GM19099 (cell line): Measurements from ENCODE around the gene TMEM120B.

Experiments used
- POLR2A ChIP-seq: IDR thresholded peaks from 3 replicates; pipeline ENCODE4 v1.6.1; 2011; ENCODE audit warnings: low read depth; ENCODE audit not compliant: insufficient read length; ENCODE audit errors: extremely low read depth

TMEM120B gene

DNA sequence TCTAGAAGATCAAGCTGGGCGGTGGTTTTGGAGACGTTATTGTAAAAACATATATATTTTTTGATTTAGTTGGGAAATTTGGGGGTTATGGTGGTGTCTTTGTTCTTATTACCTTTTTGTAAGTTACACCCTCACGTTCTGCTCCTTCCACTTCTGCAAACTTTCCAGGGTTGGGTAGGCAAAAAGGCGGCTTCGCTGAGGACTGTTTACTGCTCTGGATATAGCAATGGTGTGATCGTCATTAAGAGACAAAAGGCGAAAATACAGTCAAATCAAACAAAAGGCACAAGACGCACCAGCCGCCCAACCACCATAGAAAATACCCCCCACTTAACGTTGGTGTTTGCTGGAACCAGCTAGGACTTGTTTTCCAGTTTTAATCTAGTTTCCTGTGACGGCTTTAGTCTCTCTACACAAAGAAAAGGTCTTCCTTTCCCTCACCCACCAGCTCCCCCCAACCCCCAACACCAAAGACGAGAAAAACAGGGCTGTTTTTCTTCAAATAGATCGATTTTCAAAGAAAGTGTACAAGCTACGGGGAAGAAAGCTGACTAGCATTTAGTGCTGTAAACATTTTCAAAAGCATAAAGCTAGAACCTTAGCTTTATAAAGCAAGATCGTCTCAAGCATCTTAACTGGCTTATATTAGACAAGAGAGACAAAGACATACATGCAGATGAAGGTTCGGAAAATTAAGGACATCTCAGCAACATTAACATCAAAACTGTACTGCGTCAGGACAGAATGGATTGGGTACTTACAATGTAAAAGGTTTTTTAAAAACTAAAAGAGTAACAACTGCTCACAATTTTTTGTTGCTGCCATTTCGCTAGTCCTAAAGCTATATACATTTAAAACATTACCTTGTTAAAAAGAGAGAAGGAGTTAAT, 89.3 kb downstream of the TMEM120B start:
- TF ChIP-seq POLR2A, result no peak

DNA sequence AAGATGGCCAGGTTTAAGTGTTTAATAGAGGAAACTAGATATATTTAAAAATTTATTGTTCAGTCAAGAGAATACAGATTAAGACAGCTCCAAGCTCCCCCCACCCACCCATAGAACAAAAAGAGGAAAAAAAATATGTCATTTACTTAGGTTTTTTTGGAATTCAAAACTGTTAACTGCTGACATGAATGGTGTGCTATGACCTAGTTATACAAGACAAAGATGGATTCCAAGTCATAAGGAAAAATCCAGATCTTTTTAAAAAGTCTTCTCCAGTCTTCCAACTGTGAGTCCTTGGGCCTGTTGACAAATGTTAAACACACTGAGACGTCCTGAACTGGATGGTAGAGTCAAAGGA, 89.9 kb downstream of the TMEM120B start:
- no peak for TF ChIP-seq POLR2A

DNA sequence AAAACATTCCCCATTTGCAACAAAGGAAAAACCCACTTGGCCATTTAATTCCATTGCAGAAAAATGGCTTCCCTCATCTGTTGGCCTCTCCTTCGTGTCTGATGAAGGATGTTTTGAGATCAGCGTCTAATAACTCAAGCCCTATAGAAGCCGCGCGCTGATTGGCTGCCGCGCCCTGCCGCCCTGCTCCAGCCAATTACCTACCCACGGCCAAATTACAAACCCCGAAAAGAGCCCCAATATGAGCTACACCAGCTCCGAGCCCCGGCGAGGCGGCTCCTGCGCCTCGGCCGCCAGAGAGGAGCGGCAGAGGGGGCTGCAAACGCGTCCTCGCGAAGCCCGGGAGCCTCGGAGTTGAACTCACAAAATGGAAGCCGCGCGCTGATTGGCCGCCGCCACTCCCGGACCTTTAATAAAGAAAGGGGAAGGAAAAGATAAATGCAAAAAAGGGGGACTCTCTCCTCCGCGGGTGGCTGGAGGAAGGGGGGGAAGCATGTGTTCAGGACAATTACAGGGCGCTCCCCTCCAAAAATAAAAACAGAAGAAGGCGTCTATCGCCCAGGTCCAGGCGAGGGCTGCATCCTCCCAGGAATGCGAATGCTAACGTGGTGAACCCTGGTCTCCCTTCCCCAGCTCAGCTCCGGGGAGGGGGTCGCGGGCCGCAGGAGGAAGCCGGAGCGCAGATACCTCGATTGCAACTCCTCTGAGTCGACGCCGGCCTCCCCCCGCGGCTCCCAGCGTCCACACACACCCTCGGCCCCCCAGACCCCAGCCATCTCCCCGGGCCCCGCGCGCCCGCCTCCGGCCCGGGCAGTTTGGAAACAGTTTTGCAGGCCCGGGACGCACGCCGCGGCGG, 90.5 kb downstream of the TMEM120B start:
- peak; percentile 87 for TF ChIP-seq POLR2A

DNA sequence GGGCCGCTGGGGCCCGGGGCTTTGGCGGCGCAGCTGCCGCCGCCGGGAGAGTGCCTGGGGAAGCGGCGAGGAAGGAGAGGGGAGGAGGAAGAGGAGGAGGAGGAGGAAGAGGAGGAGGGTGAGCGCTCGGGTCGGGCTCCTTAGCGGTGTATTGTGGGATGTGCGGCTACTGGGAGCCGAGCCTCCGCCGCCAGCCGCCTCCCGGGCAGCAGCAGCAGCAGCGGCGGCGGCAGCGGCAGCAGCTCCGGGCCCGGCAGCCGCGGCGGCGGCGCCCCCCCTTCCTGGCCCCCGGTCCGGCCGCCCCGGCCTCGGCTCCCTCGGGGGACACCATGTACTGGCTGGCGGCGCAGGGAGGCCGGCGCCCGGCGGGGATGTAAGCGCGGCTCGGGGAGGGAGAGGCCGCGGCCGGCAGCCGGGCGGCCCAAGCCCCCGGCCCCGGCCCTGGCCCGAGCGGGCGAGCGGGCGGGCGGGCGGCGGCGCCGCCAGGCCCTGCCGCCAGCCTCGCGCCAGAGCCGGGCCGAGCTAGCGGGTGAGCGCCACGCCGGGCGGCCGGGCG, 91.4 kb downstream of the TMEM120B start, which contains the start of gene SETD1B:
SETD1B (plus strand) TSS at position 149 of the 556 bp plus-strand sequence. CDS start 729 bp downstream, outside the sequence.
- peak; percentile 56 for TF ChIP-seq POLR2A

DNA sequence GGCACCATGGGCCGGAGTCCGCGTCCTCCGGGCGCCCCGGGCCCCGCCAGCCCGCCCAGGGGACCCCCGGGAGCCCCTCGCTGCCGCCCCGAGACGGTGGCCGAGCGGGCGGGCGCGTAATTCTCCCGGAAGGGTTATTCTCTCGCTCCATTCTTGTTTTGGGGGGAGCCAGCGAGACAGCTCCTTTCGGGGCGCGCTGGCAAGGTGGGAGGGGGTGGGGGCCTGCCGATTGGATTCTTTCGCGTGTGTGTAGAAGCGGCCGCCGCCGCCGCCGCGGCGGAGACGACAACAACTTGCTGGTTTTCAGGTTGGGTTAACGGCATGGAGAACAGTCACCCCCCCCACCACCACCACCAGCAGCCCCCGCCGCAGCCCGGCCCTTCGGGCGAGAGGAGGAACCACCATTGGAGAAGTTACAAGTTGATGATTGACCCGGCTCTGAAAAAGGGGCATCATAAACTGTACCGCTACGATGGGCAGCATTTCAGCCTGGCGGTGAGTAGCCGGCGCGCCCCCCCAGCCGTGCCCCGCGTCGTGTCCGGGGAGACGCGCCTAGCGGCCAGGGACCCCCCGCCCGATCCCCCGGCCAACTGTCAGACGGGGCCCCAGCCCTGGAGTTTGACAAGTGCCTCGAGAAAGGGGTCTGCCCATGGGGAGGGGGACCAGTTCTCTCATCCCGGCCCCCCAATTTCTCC, 92.0 kb downstream of the TMEM120B start:
- no peak for TF ChIP-seq POLR2A

DNA sequence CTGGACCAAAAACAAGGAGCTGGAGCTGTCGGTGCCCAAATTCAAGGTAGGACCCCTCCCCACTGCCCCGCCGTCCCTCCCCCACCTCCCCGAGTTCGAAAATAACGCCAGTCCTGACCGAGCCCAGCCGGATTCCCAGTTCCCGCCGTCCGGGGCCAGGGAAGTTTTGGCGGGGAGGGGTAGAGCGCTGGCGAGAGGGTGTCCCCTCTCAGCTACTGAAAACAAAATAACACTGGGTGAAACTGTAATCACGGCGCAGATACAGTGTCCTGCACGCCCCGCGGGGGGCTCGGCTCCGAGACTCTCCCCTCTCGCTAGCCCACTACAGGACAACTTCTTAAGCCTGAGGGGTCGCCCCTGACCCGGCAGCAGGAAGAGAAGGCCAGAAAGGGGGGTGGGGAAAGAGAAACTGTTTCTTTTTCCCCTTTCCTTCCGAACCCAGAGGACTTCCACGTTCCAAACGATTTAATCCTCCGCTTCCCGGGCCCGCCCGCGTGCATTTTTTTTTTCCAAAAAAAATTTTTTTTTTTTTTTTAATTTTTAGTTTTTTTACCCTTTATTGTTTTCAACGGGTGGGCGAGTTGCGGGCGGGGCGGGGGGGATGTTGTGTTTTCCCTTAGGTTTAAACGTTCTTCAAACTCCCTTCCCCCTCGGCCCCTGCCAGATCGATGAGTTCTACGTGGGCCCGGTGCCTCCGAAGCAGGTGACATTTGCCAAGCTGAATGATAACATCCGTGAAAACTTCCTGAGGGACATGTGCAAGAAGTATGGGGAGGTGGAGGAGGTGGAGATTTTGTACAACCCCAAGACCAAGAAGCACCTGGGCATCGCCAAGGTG, 92.8 kb downstream of the TMEM120B start:
- TF ChIP-seq POLR2A, result no peak

DNA sequence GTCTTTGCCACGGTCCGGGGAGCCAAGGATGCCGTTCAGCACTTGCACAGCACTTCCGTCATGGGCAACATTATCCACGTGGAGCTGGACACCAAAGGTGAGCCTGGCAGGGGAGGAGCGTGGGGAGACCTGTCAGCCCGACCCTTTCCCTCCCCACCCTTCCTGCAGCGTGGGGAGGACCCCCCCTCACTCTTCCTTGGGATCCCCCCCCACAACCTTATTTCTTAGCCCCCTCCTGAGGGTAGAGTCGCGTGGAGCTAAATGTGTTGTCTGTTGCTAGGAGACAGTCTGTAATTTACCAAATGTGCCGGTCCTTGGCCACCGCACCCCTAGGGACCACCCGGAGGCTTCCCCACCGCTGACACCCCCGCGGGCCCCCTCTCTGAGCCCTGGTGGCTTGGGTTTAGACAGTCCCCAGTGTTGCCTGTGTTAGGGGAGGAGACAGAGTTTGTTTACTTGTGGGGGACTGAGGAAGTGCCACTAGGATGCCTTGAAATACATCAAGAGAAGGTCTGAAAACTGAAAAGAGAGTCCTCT, 93.5 kb downstream of the TMEM120B start:
- TF ChIP-seq POLR2A, result no peak

DNA sequence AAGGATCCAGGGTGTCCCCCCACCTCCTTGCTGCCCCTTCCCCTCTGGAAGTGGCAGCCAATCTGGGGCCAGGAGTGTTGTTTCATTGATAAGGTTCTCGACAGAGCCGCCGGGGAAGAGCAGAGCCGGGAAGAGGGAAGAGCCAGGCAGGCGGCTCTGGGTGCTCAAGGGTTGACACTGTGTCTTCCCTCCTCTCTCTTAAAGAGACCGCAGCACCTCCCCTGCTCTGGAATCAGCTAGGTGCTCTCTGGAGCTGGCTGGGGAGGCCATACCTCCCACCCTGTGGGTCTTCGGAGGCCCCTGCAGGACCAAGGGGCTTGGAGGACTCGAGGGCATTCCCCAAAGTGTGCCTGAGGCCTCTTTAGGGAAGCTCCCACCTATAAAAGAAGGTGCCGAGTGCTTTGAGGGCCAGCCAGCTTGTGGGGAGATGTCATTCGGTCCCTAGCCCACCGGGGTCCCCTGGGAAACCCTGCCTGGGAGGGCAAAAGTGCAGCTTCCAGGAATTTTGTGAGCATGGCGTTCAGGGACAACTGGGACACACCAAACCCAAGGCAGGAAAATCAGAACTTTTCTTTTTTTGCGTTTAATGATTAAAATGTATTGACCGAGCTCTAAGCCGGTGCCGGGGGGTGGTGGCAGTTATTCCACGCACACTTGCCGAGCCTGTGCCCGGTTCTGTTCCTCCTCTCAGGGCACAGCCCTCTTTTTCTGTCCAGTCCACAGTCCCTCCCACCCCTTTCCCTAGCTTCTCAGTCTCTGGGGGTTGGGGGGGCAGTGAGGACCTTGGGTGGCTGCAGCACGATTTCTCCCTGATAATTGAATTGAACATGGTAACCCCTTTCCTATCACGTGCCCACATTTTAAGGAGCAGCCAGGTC, 94.2 kb downstream of the TMEM120B start:
- no peak for TF ChIP-seq POLR2A

DNA sequence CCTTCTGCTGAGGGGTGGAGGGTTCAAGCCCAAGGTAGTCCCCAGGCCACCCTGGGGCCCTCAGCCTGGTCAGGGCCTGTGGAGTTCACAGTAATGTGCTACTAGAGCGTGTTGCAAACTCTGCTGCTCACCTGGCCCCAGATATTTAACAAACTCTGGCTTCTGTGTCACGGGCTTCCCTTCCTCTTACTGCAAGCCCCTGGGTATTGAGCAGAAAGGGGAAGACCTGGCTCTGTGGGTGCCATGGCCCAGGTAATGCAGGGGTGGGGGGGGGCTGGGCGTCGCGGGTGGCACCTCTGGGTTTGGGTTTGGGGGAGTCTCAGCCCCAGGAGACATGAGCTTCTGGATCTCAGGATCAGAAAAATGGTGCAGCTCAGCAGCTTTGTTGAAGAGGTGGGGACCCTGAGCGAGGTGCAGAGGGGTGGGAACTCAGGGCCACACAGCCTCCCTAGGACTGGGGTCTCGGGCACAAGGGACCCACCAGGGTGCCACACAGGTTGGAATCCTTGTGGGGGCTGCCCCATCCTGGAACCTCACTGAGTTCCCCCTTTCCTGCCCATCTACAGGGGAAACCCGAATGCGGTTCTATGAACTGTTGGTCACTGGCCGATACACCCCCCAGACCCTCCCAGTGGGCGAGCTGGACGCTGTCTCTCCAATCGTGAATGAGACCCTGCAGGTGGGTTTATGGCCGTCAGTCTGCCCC, 95.2 kb downstream of the TMEM120B start:
- TF ChIP-seq POLR2A, result no peak

DNA sequence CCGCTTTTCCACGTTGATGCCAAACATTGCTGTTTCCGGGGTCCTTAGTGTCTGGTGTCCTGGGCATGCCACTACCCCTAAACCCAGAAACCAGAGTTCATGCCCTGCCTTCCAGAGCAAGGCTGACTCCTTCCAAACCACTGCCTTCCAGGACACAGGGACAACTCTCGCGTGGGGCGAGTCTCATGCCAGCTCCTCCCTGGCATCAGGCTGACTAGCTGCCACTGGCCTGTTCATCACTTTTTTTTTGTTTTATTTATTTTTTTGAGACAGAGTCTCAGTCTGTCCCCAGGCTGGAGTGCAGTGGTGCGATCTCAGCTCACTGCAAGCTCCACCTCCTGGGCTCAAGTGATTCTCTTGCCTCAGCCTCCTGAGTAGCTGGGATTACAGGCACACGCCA, 96.1 kb downstream of the TMEM120B start:
- TF ChIP-seq POLR2A, result no peak

DNA sequence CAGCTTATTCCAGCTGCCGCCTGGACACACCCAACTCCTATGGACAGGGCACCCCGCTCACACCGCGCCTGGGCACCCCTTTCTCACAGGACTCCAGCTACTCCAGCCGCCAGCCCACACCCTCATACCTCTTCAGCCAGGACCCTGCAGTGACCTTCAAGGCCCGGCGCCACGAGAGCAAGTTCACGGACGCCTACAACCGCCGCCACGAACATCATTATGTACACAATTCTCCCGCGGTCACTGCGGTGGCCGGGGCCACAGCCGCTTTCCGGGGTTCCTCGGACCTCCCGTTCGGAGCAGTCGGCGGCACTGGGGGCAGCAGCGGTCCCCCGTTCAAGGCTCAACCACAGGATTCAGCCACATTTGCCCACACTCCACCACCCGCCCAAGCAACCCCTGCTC, 97.2 kb downstream of the TMEM120B start:
- TF ChIP-seq POLR2A, result no peak

DNA sequence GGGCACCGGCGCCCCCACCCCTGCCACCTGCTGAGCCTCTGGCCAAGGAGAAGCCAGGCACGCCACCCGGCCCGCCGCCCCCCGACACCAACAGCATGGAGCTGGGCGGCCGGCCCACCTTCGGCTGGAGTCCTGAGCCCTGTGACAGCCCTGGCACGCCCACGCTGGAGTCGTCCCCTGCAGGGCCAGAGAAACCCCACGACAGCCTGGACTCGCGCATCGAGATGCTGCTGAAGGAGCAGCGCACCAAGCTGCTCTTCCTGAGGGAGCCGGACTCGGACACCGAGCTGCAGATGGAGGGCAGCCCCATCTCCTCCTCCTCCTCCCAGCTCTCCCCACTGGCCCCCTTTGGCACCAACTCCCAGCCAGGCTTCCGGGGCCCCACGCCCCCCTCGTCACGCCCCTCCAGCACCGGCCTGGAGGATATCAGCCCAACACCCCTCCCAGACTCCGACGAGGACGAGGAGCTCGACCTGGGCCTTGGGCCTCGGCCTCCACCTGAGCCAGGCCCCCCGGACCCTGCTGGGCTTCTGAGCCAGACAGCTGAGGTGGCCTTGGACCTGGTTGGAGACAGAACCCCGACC, 97.8 kb downstream of the TMEM120B start:
- no peak for TF ChIP-seq POLR2A
